PFSK-1 (cell line): ENCODE measurements around the gene PKM.

Experiments
- POLR2AphosphoS5 ChIP-seq: IDR thresholded peaks from 2 replicates; pipeline ENCODE4 v1.6.1; 2012; ENCODE audit warnings: low read depth, mild to moderate bottlenecking, control low read depth, low read length, moderate library complexity
- SIN3A ChIP-seq: IDR thresholded peaks from 2 replicates; pipeline ENCODE4 v1.6.1; 2012; ENCODE audit warnings: mild to moderate bottlenecking, low read length, moderate library complexity, borderline replicate concordance; ENCODE audit not compliant: insufficient read depth
- TAF1 ChIP-seq: IDR thresholded peaks from 2 replicates; pipeline ENCODE4 v1.6.1; 2012; ENCODE audit warnings: low read length, control low read depth, borderline replicate concordance; ENCODE audit not compliant: insufficient read depth
- TF ChIP-seq, protein P1 (sequence below), 2 experiments: IDR thresholded peaks; 2 replicates each; pipeline versions ENCODE4 v1.6.1 to v1.8.0; 2011 to 2012; ENCODE audit warnings: low read depth in 2 of 2, low read length in 2 of 2, control low read depth in 1 of 2, inconsistent platforms in 1 of 2, mild to moderate bottlenecking in 1 of 2, moderate library complexity in 1 of 2; ENCODE audit not compliant: insufficient read depth in 1 of 2

DNA sequence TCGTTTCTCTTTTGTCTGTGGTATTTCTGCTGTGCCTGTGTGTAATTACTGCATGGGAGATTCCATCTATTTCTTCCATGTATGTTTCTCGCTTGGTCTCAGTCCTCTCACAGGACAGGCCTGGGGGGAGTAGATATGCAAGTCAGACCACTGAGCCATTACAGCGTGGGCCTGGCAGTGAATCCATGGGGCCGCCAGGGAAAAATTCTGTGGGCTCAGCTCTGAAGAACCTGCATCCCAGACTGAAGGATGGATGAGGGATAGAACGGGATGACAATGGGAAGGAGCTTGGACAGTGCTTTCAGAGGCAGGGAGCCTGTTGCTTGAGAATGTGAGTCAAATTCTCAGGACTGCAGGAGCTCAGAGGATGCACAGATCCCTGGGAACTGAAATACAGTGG lies 58.2 kb downstream of the PKM start:
- TF ChIP-seq, protein P1, sequence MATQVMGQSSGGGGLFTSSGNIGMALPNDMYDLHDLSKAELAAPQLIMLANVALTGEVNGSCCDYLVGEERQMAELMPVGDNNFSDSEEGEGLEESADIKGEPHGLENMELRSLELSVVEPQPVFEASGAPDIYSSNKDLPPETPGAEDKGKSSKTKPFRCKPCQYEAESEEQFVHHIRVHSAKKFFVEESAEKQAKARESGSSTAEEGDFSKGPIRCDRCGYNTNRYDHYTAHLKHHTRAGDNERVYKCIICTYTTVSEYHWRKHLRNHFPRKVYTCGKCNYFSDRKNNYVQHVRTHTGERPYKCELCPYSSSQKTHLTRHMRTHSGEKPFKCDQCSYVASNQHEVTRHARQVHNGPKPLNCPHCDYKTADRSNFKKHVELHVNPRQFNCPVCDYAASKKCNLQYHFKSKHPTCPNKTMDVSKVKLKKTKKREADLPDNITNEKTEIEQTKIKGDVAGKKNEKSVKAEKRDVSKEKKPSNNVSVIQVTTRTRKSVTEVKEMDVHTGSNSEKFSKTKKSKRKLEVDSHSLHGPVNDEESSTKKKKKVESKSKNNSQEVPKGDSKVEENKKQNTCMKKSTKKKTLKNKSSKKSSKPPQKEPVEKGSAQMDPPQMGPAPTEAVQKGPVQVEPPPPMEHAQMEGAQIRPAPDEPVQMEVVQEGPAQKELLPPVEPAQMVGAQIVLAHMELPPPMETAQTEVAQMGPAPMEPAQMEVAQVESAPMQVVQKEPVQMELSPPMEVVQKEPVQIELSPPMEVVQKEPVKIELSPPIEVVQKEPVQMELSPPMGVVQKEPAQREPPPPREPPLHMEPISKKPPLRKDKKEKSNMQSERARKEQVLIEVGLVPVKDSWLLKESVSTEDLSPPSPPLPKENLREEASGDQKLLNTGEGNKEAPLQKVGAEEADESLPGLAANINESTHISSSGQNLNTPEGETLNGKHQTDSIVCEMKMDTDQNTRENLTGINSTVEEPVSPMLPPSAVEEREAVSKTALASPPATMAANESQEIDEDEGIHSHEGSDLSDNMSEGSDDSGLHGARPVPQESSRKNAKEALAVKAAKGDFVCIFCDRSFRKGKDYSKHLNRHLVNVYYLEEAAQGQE (IDR thresholded peaks at IDR 0.05; ENCODE audit: insufficient read depth in 1 of 2, low read depth in 2 of 2, low read length in 2 of 2): no peak
- no peak for TF ChIP-seq POLR2AphosphoS5
- no peak for TF ChIP-seq TAF1
- no peak for TF ChIP-seq SIN3A
